Measurements from ENCODE around the gene LIN52.
A peak's percentile ranks its signal among the peaks of the same experiment; 100 is the strongest.

Gene LIN52

GRCh38 chr14:74205882-74206281 is 121.1 kb downstream of the LIN52 start:
- no peak for TF ChIP-seq Cebpa-rat (IDR thresholded peaks at IDR 0.05)
- Histone ChIP-seq H3K4me3 (no peak overlapping the region), H3K9me3 (no peaks in the 10 kb centered on the region)

DNA sequence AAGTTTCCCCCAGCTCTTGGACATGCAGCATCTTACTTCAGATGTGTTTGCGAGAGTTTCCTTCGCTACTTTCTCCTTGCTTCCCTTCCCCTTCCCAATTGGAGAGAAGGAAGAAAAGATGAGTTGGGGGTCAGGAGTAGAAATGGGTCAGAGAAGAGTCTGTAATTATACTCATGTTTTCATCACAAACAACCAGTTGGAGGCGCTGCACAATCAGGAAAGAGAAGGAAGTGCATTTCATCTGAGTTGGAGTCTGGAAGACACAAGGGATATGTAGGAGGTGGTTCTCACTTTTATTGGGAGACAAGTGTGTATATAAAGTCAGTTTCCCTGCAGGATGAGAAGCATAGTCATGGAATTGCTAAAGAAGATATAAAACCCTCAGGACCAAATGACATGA is 123.2 kb downstream of the LIN52 start:
- Histone ChIP-seq H3K4me1 (no peaks in the 10 kb centered on the region), H3K9ac (no peak overlapping the region), H3K4me2 (no peak overlapping the region), H3K9me3 (no peaks in the 10 kb centered on the region), H3K27ac (no peak overlapping the region), H4K20me1 (no peaks in the 10 kb centered on the region), H3K4me3 (no peak overlapping the region), H3K27me3 (no peaks in the 10 kb centered on the region), H3K36me3 (peaks cover 5% of the 10 kb centered on the region; the same call in 1 of the 2 replicates)
- TF ChIP-seq Cebpa-rat (IDR thresholded peaks at IDR 0.05): no peak

More at GRCh38 chr14:74205882-74206281, 121.1 kb downstream of the LIN52 start:
- no peak overlapping the region for H3K9ac ChIP-seq
- peaks cover 8% of the 10 kb centered on the region; the same call in 1 of the 2 replicates for H3K36me3 ChIP-seq
- no peak overlapping the region for H3K4me2 ChIP-seq
- no peaks in the 10 kb centered on the region for H3K27me3 ChIP-seq
- H3K27ac ChIP-seq: no peak overlapping the region
- H4K20me1 ChIP-seq: no peaks in the 10 kb centered on the region
- H3K4me1 ChIP-seq: no peaks in the 10 kb centered on the region

- H3K9ac ChIP-seq: no peak overlapping the region
- no peak for TF ChIP-seq Cebpa-rat (IDR thresholded peaks at IDR 0.05)
- H3K4me2 ChIP-seq: no peak overlapping the region
- no peak overlapping the region for H3K4me3 ChIP-seq
- H3K9me3 ChIP-seq: no peaks in the 10 kb centered on the region
- H3K36me3 ChIP-seq: no peaks in the 10 kb centered on the region; the same call in 1 of the 2 replicates
- no peaks in the 10 kb centered on the region for H3K4me1 ChIP-seq
- H3K27ac ChIP-seq: no peak overlapping the region
- no peaks in the 10 kb centered on the region for H4K20me1 ChIP-seq
- no peaks in the 10 kb centered on the region for H3K27me3 ChIP-seq
Measured at GRCh38 chr14:74208642-74209041, 123.9 kb downstream of the LIN52 start.

DNA sequence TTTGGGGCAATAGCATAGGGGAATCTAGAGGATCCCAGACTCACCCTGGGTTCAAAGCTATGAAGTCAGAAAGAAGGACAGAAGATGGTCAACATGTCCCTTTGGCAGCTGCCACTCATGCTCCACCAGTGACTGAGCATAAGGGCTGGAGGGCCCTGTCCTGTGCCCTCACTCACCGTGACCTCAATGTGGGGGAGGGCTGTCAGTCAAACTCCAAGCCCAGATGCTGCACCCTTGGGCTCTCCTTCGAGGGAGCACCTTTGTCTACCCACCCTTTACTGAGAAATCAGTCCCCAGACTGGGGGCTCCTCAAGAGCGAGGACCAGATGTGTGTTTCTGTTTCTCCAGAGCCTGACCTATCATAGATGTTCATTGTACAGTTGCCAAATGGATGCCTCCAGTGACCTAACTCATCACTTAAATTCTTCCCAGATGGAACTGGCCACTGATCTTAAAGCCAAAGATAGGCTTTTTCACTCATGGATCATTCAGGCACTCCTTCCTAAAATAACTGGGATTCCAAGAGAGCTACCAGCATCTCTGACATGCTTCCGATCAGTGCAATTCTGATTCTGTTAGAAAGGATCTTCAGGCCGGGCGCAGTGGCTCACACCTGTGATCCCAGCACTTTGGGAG is 127.3 kb downstream of the LIN52 start:
- Histone ChIP-seq H3K27ac (no peak overlapping the region), H3K4me2 (no peak overlapping the region), H3K9ac (no peak overlapping the region), H3K27me3 (no peaks in the 10 kb centered on the region), H3K36me3 (no peaks in the 10 kb centered on the region), H4K20me1 (no peaks in the 10 kb centered on the region), H3K9me3 (no peaks in the 10 kb centered on the region), H3K4me1 (no peaks in the 10 kb centered on the region), H3K4me3 (no peak overlapping the region)
- no peak for TF ChIP-seq Cebpa-rat (IDR thresholded peaks at IDR 0.05)

DNA sequence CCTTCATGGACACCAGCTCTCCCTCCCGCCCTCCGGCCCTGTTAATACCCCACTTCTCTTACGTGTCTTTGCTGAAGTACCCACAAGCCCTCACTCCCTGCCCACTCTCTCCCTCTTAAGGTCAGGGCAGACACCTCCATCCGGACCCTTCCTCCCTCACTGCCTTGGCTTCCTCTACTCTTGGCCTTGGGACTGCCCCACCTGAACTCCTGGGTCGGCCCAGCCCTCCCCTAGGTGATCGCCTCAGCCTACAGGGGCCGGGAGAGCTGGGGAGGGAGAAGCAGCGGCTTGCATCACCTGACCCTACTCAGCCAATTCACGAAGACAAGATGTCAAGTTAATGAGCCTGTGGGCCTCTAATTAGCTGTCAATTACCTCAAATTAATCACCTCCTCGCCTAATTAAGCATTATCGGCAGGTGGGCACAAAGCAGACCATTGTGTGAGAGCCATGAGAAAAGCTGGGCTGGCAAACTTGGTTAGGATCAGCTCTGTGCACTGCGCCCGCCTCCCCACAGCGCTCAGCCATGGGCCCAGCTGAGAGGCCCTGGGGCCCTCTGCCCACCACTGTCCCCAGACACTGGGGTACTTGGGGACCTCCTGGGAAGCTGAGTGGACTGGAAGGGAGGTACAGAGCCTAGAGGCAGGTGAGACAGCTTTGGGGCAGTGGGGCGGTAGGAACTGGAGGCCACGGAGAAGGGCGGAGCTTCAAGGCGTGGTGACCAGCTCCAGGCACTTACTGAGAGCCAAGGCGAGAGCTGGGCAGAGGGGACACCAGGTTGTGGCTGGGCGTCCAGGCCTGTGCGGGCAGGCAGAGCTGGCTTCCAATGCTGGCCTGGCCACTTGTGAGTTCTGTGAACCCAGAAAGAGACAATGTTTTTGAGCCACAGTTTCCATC is 129.4 kb downstream of the LIN52 start:
- no peaks in the 10 kb centered on the region for H3K9me3 ChIP-seq

GRCh38 chr14:74216671-74217070 is 131.9 kb downstream of the LIN52 start:
- Histone ChIP-seq H3K4me2 (no peak overlapping the region), H4K20me1 (no peaks in the 10 kb centered on the region), H3K27me3 (no peaks in the 10 kb centered on the region), H3K9ac (no peak overlapping the region), H3K9me3 (no peaks in the 10 kb centered on the region), H3K36me3 (no peaks in the 10 kb centered on the region), H3K27ac (no peak overlapping the region), H3K4me1 (no peaks in the 10 kb centered on the region), H3K4me3 (no peak overlapping the region)
- no peak for TF ChIP-seq Cebpa-rat (IDR thresholded peaks at IDR 0.05)

More for the DNA sequence above, 129.4 kb downstream of the LIN52 start:
- Histone ChIP-seq H3K27me3 (no peaks in the 10 kb centered on the region), H3K36me3 (no peaks in the 10 kb centered on the region), H3K9ac (no peak overlapping the region), H3K4me1 (no peaks in the 10 kb centered on the region), H3K4me3 (no peak overlapping the region), H4K20me1 (no peaks in the 10 kb centered on the region), H3K4me2 (no peak overlapping the region), H3K27ac (no peak overlapping the region)
- no peak for TF ChIP-seq Cebpa-rat (IDR thresholded peaks at IDR 0.05)

- Histone ChIP-seq H3K36me3 (no peaks in the 10 kb centered on the region), H4K20me1 (no peaks in the 10 kb centered on the region), H3K27ac (no peak overlapping the region), H3K27me3 (no peaks in the 10 kb centered on the region), H3K4me3 (no peak overlapping the region), H3K4me2 (peak overlapping the region; percentile 59), H3K9ac (no peak overlapping the region), H3K9me3 (no peaks in the 10 kb centered on the region), H3K4me1 (no peaks in the 10 kb centered on the region)
- no peak for TF ChIP-seq Cebpa-rat (IDR thresholded peaks at IDR 0.05)
Measured at GRCh38 chr14:74217672-74218448, 133.1 kb downstream of the LIN52 start.

DNA sequence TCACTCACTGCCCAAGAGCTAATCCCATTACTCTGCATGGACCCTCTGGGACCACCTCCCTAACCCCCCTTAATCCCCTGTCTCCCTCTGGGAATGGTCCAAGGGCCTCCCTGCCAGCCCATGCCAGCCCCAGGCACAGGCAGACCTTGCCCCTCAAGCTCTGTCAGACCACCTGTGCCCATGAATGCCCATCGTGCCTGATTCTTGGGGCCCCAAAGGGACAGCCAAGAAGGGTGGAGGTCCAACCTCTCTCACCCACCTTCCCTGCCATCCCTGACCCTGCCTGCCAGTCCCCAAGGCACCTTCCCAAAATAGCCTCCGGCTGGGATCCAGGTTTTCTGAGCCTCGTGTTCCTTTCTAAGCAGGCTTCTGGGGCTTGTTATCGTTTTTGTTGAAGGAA is 133.7 kb downstream of the LIN52 start:
- no peak overlapping the region; the same call in 1 of the 2 replicates for H3K4me2 ChIP-seq
- TF ChIP-seq Cebpa-rat (IDR thresholded peaks at IDR 0.05): no peak
- no peak overlapping the region for H3K9ac ChIP-seq
- no peaks in the 10 kb centered on the region for H3K9me3 ChIP-seq
- no peak overlapping the region for H3K4me3 ChIP-seq
- H3K27me3 ChIP-seq: no peaks in the 10 kb centered on the region
- no peaks in the 10 kb centered on the region for H4K20me1 ChIP-seq
- H3K4me1 ChIP-seq: no peaks in the 10 kb centered on the region
- H3K36me3 ChIP-seq: no peaks in the 10 kb centered on the region
- no peak overlapping the region for H3K27ac ChIP-seq

DNA sequence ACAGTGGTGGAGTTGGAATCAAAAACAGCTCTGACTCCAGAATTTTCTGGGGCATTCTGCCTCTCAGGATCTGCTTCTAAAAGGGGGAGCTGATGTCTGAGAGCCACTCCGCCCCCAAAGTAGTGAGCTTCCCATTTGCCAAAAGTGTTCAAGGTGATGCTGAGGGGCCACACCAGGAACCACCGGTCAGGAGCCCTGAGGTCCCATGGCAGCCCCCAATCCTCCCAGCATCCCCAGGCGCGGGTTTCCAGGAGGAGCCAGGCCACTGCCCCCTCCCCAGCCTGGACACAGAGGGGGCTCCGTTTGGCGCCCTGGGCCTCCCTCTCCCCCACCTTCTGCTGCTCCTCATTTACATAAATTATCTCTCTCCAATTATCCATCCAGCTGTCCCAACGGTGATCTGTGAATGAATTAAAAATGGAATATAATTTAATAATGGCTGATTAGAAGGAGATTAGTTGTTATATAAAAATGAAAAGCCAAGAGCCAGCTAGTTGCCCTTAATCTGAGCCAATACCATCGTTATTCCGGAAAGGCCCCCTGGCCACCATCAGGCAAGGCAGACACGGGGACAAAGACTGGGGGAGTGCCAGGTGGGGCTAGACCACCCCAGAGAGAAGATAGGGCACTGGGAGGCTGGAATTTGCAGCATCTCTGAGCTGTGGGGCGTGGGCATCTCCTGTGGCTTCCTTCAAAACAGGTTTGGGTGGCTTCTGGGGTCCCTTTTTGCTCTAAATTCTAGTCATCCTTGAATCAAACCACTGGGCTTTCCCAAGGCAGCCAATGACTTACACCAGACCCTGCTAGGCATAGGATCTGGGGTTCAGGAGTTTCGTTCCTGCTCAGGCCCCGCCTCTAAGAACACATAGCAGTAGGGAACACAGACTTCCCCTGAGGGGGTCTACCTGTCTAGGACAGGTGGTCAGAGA is 134.8 kb downstream of the LIN52 start:
- Histone ChIP-seq H3K4me1 (no peaks in the 10 kb centered on the region), H3K9ac (no peak overlapping the region), H3K9me3 (no peaks in the 10 kb centered on the region), H4K20me1 (no peaks in the 10 kb centered on the region), H3K4me3 (no peak overlapping the region), H3K36me3 (no peaks in the 10 kb centered on the region), H3K4me2 (no peak overlapping the region), H3K27me3 (no peaks in the 10 kb centered on the region), H3K27ac (no peak overlapping the region)
- no peak for TF ChIP-seq Cebpa-rat (IDR thresholded peaks at IDR 0.05)

All from BLaER1 (cell line).